Activated T-helper 1 cell treated with Interleukin-2 at 50 U/mL for 16 hours (primary cell): ENCODE data around the gene GRB10.
"Not testable (repeated sequence)": the region's sequence is repeated elsewhere in the genome, so short reads cannot be mapped to it uniquely, and the experiment has no call there.

ENCODE experiments used
- DNase-seq: peaks from one replicate; pipeline ENCODE4 v3.0.0-alpha.2; 2020; ENCODE audit warnings: low read depth

GRB10 gene

GRCh38 chr7:50580057-50580456 is 202.6 kb downstream of the GRB10 start:
- DNase-seq: no peak

- DNase-seq: not testable (repeated sequence)
Observed at GRCh38 chr7:50578105-50578504, 204.6 kb downstream of the GRB10 start.

GRCh38 chr7:50577569-50577968 is 205.1 kb downstream of the GRB10 start:
- DNase-seq: no peak

- not testable (repeated sequence) for DNase-seq
Observed at GRCh38 chr7:50576388-50576787, 206.3 kb downstream of the GRB10 start.

GRCh38 chr7:50567715-50568261 is 214.9 kb downstream of the GRB10 start:
- no peak for DNase-seq

- no peak for DNase-seq
Observed at GRCh38 chr7:50565977-50566376, 216.7 kb downstream of the GRB10 start.

GRCh38 chr7:50565559-50565916 is 217.2 kb downstream of the GRB10 start:
- DNase-seq: no peak

- DNase-seq: no peak
Observed at GRCh38 chr7:50564640-50565558, 217.8 kb downstream of the GRB10 start, which contains the start of gene DDC. Gene DDC, minus strand, starts transcription at chr7:50565405. Its CDS starts 21,320 bp downstream, at chr7:50544085.

GRCh38 chr7:50564171-50564570 is 218.5 kb downstream of the GRB10 start:
- no peak for DNase-seq

GRCh38 chr7:50562136-50562535 is 220.6 kb downstream of the GRB10 start:
- no peak for DNase-seq

- no peak for DNase-seq
Observed at GRCh38 chr7:50560865-50561351, 221.8 kb downstream of the GRB10 start.

- DNase-seq: no peak
Observed at GRCh38 chr7:50559881-50560280, 222.8 kb downstream of the GRB10 start.

GRCh38 chr7:50558294-50559053 is 224.2 kb downstream of the GRB10 start:
- DNase-seq: no peak

GRCh38 chr7:50557099-50557498 is 225.6 kb downstream of the GRB10 start:
- no peak for DNase-seq

- DNase-seq: no peak
Observed at GRCh38 chr7:50556247-50556991, 226.3 kb downstream of the GRB10 start.

- no peak for DNase-seq
Observed at GRCh38 chr7:50555594-50556140, 227.0 kb downstream of the GRB10 start.

GRCh38 chr7:50554431-50555322 is 228.0 kb downstream of the GRB10 start:
- DNase-seq: no peak

GRCh38 chr7:50553973-50554372 is 228.7 kb downstream of the GRB10 start:
- no peak for DNase-seq

GRCh38 chr7:50552921-50553320 is 229.8 kb downstream of the GRB10 start:
- no peak for DNase-seq

GRCh38 chr7:50552139-50552538 is 230.6 kb downstream of the GRB10 start:
- DNase-seq: no peak
